HG03575 (cell line): Measurements from ENCODE around the gene FUBP3.
"Not testable (repeated sequence)": the region's sequence is repeated elsewhere in the genome, so short reads cannot be mapped to it uniquely, and the experiment has no call there.

ENCODE experiments used
- ATAC-seq: cut with Tn5 transposase; IDR thresholded peaks from one replicate; pipeline ENCODE4 v1.9.1; 2021; ENCODE audit not compliant: unreplicated experiment, insufficient number of reproducible peaks, low FRiP score; ENCODE audit errors: extremely low read depth

The FUBP3 gene

DNA sequence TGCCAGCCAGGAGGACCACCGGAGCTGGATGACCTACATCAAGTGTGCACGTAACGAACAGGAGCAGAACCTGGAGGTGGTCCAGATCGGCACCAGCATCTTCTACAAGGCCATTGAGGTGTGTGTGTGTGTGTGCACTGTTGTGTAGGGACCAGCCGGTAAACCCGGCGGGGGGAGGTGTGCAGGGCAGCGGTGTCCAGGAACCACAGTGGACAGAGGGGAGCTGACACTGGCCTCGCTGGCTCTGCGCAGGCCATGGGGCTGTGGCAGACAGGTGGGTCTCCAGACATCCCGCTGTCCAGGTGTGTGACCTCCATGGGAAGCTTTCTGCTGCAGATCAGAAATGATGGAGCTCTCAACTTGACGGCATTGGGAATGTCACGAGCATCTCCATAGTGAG is 88.8 kb downstream of the FUBP3 start:
- no peak for ATAC-seq

DNA sequence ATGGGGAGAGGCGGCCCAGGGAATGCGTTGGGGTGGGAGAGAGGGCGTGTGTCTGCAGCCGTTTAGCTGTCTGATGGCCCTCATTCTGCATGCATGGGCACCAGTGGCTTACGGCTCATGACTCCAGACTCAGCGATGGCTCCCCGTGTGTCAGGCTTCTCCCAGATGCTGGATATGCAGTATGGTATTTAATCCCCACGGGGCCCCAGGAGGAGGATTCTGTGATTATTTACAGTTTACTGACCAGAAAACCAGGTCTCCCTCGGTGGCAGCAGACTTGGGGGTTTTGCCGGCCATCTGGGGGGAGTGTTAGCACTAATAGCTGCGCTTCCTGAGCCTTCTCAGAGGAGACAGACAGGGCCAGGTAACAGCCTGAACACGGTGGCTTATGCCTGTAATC is 89.3 kb downstream of the FUBP3 start:
- ATAC-seq: no peak

DNA sequence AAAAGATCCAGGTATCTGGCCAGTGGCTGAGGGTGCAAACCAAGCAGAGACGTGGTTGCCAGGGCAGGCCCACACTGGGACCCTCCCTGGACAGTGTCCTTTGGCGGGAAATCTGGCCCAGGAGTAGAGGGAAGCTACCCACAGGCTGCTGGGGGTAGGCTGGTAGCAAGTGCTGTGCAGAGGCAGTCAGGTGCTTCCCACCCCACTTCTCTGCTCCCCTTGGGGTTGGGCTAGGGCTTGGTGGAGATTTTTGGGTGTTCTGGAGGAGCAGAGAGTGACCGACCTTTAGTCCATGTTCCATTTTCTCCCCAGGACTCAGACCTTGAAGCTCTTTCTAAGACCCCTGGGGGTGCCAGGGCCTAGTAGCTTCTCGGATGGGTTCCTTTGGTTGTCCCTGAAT is 90.6 kb downstream of the FUBP3 start:
- no peak for ATAC-seq

DNA sequence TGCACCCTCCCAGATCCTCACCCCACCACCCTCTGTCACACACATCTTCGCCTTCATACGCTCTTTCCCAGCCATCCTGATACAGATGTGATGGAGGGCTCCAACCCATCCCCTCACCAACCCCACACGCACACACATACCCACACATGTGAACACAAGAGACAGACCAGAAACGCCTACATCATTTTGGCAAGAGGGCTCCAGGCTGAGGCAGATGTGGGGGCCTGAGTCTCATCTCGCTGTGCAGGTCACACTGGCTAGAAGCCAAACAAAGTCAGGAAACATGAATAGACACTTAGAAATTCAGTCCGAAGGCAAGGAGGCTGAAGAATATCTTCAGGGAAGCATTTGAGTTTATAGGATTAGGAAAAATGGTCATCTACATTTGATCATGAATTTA is 91.3 kb downstream of the FUBP3 start:
- no peak for ATAC-seq

DNA sequence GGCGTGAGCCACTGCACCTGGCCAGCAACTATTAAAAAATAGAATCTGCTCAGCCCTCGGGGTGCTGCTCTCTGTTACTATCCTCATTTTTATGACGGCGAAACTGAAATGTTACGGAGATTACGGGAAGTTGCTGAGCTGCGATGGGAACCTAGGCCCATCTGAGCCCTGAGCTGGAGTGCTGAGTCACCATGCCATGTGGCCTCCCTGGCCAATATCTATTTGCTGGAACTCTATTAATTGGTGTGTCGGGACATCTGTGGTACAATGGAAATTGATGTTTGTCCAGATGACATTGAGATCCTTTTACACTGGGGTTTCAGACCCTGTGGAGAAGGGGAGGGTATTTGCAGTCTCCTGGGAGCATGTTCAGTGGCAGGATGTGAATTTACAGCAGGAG is 93.1 kb downstream of the FUBP3 start:
- ATAC-seq: no peak

DNA sequence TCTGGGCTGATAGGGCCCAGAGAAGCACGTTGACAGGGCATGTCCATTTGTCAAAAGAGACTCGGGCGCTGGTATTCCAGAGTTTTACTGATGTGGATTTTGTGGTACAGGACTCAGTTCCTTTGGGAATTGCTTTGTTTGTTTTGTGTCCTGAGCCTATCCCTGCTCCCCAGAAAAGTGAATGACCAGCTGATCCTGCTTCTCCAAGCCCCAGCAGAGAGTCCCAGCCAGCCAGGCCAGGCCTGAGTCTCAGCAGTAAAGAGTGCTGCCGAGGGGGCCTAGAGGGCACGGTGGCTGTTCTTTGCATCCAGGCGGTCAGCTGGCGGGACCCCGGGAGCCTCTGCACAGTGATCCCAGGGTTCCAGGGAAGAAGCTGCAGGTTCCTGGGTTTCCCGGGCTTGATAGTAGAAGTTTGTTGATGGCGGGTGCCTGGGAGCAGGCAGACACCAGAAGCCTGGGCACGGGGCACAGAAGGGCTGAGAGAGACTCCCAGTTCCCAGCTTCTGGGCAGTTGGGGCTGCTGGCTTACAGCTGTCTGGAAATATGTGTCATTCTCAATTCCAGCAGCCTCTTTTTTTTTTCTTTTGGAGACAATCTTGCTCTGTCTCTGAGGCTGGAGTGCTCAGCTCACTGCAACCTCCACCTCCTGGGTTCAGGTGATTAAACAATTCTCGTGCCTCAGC is 93.7 kb downstream of the FUBP3 start:
- no peak for ATAC-seq

DNA sequence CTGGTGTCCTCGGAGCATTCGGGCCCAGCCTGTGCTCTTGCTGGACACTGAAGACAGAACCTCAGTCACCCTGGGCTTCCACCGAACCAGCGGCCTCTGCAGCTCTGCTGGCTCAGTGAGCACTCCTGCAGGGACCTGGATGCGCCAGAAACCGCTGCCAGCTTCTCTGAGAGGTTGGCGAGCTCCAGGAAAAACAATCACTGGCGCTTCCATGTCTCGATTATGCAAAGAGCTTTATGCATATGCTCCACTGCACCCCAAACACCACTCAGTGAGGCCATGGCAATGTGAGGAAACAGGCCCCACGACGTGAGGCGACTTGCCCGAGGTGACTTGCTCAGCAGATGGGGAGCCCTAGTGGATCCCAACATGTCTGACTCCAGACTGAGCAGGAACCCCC is 96.0 kb downstream of the FUBP3 start:
- ATAC-seq: no peak

DNA sequence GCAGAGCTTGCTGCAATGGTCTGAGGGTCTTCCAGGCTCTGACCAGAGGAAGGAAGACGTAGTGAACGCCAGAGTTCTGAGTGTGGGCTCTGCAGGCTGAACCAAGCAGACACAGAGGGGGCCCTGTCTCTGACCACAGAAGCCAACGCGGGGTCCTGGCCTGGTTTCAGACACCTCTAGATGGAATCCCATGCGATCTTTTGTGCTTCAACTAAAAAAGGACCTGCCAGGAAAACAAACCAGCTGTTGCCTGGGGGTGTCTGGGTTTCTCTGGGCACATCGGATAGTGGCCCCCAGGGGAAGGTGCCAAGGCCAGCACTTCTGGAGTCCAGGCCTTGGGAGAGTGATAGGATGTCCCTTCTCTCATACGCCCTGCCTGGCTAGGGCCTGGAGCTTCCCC is 97.9 kb downstream of the FUBP3 start:
- no peak for ATAC-seq

DNA sequence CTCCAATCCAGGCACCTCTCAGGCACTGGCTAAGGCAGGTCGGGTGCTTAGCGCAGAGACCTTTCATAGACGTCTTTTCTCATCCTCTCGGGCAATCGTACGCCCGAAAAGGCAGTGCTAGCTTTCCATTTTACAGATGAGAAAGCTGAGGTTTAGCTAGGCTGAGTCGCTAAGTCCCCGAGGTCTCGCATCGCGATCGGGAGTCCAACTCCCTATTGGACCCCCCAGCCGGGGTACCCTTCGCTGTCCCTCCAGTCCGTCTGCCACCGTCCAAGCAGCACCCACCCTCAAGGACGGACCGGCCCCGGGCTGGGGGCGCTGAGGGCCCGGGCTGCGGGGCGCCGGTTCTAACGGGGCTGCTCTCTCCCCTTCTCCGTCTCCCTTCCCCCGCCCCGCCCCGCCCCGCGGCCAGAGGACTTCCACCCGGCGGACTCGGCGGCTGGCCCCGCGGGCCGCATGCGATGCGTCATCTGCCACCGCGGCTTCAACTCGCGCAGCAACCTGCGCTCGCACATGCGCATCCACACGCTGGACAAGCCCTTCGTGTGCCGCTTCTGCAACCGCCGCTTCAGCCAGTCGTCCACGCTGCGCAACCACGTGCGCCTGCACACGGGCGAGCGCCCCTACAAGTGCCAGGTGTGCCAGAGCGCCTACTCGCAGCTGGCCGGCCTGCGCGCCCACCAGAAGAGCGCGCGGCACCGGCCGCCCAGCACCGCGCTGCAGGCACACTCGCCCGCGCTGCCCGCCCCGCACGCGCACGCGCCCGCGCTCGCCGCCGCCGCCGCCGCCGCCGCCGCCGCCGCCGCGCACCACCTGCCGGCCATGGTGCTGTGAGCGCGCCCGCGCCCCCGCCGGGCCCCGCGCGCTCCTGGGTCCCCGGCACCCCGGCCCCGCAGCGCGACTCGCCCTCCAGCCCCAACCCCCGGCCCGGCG is 101.7 kb downstream of the FUBP3 start:
- no peak for ATAC-seq

DNA sequence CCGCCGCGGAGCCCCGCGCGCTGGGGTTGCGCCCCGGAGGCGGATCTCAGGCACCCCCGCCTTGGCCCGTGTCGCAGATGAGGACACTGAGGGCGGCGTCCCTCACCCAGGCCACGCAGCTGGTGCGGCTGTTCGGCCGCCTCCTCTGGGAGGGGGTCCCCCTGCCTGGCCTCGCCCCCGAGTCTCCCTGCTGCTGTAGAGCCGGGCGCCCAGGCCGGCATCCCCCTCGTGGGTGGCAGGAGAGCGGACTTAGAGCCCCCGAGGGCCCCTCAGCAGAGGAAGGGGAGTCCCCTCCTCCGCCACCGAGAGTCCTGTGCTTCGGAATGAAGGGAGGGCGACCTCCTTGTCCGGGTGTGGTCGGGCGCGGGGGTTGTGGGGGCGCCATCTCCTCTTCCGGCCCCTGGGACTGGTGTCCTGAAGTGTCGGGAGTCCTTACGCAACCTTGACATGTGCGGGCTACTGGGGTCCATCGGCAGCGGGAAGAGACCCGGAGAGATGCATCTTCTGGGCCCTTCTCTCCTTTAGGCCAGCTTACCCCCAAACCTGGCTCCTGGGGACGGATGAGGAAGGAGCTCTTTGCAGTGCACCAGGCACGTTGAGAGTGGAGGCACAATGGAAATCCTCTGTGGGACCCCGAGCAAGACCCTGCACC is 102.5 kb downstream of the FUBP3 start:
- no peak for ATAC-seq

DNA sequence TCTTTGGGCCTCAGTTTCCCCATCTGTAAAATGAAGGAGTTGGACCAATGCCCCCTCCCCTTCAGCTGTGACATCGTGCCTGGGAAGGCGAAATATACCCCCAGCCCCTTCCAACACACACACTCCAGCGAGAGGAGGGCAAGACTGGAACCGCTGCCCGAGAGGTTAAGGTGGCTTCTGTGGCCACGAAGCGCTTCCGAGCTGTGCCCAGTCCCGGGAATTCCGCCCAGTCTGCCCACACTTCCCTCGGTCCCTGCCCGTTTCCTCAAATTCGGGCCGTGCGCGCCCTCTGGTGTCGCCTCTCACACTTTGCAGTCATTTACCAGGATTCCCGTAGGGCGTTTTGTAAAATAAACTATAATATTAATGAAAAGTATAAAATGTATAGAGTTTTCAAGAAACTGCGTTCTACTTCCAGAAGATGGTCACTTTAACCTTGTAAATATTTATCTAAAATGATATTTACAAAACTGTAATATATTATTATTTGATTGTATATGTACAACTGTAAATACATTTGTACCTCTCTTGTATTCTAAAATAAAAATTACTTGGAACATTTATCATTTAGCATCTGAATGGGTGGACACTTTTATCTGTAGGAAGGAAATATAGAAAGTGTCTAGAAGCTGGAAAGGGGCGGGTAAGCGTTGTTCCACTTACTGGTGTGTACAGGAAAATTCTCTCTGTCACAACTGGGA is 103.2 kb downstream of the FUBP3 start:
- no peak for ATAC-seq

DNA sequence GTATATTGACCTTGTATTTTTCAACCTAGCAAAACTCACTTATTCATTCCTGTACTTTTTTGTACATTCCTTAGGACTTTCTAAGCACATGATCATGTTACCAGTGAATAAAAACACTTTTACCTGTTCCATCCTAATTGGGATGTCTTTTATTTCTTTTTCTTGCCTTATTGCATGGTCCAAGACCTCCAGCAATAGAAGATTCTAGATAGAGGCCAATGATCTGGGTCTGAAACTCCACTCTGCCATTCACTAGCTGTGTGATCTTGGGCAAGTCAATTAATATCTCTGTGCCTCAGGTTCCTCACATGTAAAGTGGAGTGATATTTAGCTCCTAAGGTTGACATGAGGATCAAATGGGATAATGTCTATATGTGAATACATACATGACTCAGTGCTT is 105.7 kb downstream of the FUBP3 start:
- no peak for ATAC-seq

DNA sequence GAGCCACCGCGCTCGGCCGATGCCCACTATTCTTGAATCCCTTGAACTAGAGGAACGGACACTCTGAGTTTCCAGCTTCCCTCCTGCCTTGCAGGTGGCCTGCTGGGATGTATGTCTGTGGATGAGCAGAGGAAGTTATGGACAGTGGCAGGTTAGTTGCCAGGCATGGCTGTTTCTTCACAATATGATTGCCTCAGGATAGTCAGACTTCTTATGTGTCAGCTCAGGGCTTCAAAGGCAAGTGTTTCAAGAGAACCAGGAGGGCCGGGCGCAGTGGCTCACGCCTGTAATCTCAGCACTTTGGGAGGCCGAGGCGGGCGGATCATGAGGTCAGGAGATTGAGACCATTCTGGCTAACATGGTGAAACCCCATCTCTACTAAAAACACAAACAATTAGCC is 106.6 kb downstream of the FUBP3 start:
- not testable (repeated sequence) for ATAC-seq

DNA sequence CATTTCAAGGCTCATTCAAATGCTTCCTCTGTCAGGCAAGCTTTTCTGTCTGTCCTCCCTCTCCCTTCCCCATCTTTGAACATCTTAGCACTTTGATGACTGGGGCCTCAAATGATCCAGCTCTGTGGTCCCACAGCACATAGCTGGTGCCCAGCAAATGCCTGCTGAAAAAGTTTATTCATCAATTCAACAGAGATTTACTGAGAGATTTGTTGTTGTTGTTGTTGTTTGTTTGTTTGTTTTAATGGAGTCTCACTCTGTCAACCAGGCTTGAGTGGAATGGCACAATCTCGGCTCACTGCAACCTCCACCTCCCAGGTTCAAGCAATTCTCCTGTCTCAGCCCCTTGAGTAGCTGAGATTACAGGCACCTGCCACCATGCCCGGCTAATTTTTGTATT is 108.2 kb downstream of the FUBP3 start:
- ATAC-seq: no peak
